Retinal pigment epithelial cell (primary cell): ENCODE data around the gene ASRGL1.
"Not testable (repeated sequence)": the region's sequence is repeated elsewhere in the genome, so short reads cannot be mapped to it uniquely, and the experiment has no call there.

Experiments used
- DNase-seq: peaks from one replicate; pipeline ENCODE4 v3.0.0-alpha.2; 2010; ENCODE audit warnings: low read depth
- H3K4me3 ChIP-seq: 2 replicates; pipeline ENCODE4 v1.5.1; 2011; ENCODE audit warnings: mild to moderate bottlenecking, low read length, control low read depth, moderate library complexity
- CTCF ChIP-seq: conservative IDR thresholded peaks from 2 replicates; pipeline ENCODE4 v1.5.1; 2011; ENCODE audit warnings: low read depth, low read length, control low read depth, inconsistent platforms

The ASRGL1 gene

DNA sequence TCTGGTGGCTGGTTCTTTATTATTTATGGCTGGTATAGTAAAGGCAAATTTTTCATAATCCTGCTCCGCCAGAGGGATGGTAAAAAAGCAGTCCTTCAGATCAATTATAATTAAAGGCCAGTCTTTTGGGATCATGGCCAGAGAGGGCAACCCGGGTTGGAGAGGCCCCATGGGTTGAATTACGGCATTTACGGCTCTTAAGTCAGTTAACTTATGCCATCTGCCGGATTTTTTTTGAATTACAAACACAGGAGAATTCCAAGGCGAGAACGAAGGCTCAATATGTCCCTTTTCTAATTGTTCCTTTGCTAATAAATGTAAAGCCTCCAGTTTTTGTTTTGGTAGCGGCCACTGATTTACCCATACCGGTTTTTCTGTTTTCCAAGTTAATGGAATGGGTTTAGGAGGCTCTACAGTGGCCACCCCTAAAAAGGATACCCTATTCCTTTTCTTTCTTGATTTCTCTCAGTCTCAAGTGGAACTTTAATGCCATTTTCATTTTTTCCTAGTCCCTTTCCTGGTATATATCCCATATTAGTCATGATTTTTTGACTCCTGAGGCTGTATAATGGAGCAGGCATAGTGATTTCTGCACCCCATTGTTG lies 41.3 kb downstream of the ASRGL1 start:
- DNase-seq: peak; percentile 10
- H3K4me3 ChIP-seq: not testable (repeated sequence)
- TF ChIP-seq CTCF: peak; percentile 35

- H3K4me3 ChIP-seq, DNase-seq: not testable (repeated sequence)
Measured at GRCh38 chr11:62379586-62379985, 42.3 kb downstream of the ASRGL1 start.

GRCh38 chr11:62380821-62381245 lies 43.6 kb downstream of the ASRGL1 start:
- peak; percentile 8 for DNase-seq
- H3K4me3 ChIP-seq: not testable (repeated sequence)
- TF ChIP-seq CTCF: peak; percentile 61

DNA sequence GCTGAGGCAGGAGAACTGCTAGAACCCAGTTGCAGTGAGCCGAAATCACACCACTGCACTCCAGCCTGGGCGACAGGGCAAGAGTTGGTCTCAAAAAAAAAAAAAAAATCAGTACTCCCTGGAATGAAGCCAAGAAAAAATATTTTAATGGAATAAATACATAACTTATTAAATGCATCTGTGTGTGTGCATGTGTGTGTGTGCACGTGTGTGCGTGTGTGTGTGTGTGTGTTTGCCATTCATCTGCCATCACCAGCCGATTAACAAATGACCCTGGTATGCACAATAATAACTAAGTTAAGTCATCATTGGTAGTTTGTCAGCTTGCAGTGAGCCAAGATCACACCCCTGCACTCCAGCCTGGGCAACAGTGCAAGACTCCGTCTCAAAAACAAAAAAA lies 46.6 kb downstream of the ASRGL1 start:
- no peak for DNase-seq
- no peak overlapping the region for H3K4me3 ChIP-seq
- no peak for TF ChIP-seq CTCF

GRCh38 chr11:62386083-62386482 lies 48.8 kb downstream of the ASRGL1 start:
- DNase-seq, H3K4me3 ChIP-seq: not testable (repeated sequence)

- no peak overlapping the region for H3K4me3 ChIP-seq
- TF ChIP-seq CTCF: no peak
- DNase-seq: no peak
Measured at GRCh38 chr11:62387381-62387780, 50.1 kb downstream of the ASRGL1 start.

- no peak for DNase-seq
- no peak for TF ChIP-seq CTCF
- no peak overlapping the region for H3K4me3 ChIP-seq
Measured at GRCh38 chr11:62388999-62389398, 51.8 kb downstream of the ASRGL1 start.

GRCh38 chr11:62390237-62390636 lies 53.0 kb downstream of the ASRGL1 start:
- TF ChIP-seq CTCF: no peak

More at GRCh38 chr11:62390237-62390636, 53.0 kb downstream of the ASRGL1 start:
- no peak overlapping the region for H3K4me3 ChIP-seq
- DNase-seq: no peak
